BLaER1 treated with 17β-estradiol and CSF1 and Interleukin-3, amounts not matched to agents 10 nM and 100 nM (cell line): ENCODE data around the gene VWA7.
"Not testable (repeated sequence)": the region's sequence is repeated elsewhere in the genome, so short reads cannot be mapped to it uniquely, and the experiment has no call there.

Experiments
- H3K27ac ChIP-seq, 11 experiments: shearing (Covaris generic); formaldehyde crosslinking; 2 replicates each; pipeline ENCODE4 v1.8.1; 2022
- H3K27me3 ChIP-seq, 11 experiments: shearing (Covaris generic); formaldehyde crosslinking; 2 replicates each; pipeline ENCODE4 v1.8.1; 2022
- H3K36me3 ChIP-seq, 11 experiments: shearing (Covaris generic); formaldehyde crosslinking; 2 replicates each; pipeline ENCODE4 v1.8.1; 2022
- H3K4me1 ChIP-seq, 10 experiments: shearing (Covaris generic); formaldehyde crosslinking; 2 replicates each; pipeline ENCODE4 v1.8.1; 2022
- H3K4me2 ChIP-seq, 11 experiments: shearing (Covaris generic); formaldehyde crosslinking; 2 replicates each; pipeline ENCODE4 v1.8.1; 2022
- H3K4me3 ChIP-seq, 10 experiments: shearing (Covaris generic); formaldehyde crosslinking; 2 replicates each; pipeline ENCODE4 v1.8.1; 2022
- H3K9ac ChIP-seq, 11 experiments: shearing (Covaris generic); formaldehyde crosslinking; 2 replicates each; pipeline ENCODE4 v1.8.1; 2022
- H3K9me3 ChIP-seq, 11 experiments: shearing (Covaris generic); formaldehyde crosslinking; replicated peaks in 1 of 11; 2 replicates each; pipeline ENCODE4 v1.8.1; 2022
- H4K20me1 ChIP-seq, 11 experiments: shearing (Covaris generic); formaldehyde crosslinking; 2 replicates each; pipeline ENCODE4 v1.8.1; 2022
- Cebpa-rat ChIP-seq, 11 experiments: shearing (Covaris generic); IDR thresholded peaks; 2 replicates each; pipeline ENCODE4 v1.8.1; 2022

Gene VWA7

GRCh38 chr6:31794866-31795615 lies 17.9 kb upstream of the VWA7 start:
- Histone ChIP-seq H3K4me1 (peaks cover 58 to 83% (median 75%) of the 10 kb centered on the region in 10 experiments), H3K4me3 (peak overlapping the region; percentile 68 to 97 (median 82)), H3K27ac (peak overlapping the region; percentile 99 to 100 (median 99)), H4K20me1 (peaks cover 0 to 18% (median 0%) of the 10 kb centered on the region in 11 experiments; a peak in 3 of 22 replicates), H3K4me2 (peak overlapping the region; percentile 81 to 99 (median 94)), H3K9ac (peak overlapping the region; percentile 93 to 100 (median 98)), H3K36me3 (peaks cover 15 to 65% (median 46%) of the 10 kb centered on the region in 11 experiments; a peak in 21 of 22 replicates), H3K9me3 (no peaks in the 10 kb centered on the region), H3K27me3 (no peaks in the 10 kb centered on the region)
- TF ChIP-seq Cebpa-rat (IDR thresholded peaks at IDR 0.05), result no peak

DNA sequence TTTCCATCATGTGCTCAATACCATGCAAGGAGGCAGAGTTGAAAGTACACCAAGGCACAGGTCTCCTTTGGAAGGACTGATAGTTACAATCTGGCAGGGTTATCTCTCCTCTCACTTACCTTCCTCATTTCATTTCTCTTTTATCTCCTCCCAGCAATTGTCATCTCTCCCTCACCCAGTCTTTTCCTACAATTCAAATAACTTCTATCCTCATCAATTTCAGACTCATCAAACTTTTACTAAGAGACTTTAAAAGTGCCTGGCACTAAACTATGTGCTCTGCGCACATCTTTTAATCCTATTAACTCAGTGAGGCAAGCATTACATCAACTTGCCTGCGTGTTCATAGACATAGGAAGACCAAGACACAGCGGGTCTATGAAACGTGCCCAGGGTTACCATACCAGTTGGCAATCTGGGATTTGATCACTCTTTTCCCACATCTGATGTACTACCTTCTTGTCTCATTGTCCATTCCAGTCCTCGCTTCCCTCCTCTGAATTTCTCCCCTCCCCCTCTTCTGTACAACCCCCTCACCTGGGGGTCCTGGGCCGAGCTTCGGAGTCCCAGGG lies 17.3 kb upstream of the VWA7 start:
- Histone ChIP-seq H3K9me3 (no peaks in the 10 kb centered on the region), H4K20me1 (peaks cover 0 to 22% (median 0%) of the 10 kb centered on the region in 11 experiments; a peak in 3 of 22 replicates), H3K36me3 (peaks cover 15 to 65% (median 47%) of the 10 kb centered on the region in 11 experiments; a peak in 21 of 22 replicates), H3K4me1 (peaks cover 64 to 83% (median 75%) of the 10 kb centered on the region in 10 experiments), H3K27ac (peak overlapping the region; percentile 99 to 100 (median 99)), H3K4me2 (peak overlapping the region; percentile 81 to 99 (median 94)), H3K9ac (peak overlapping the region; percentile 93 to 100 (median 98)), H3K4me3 (peak overlapping the region; percentile 68 to 97 (median 82)), H3K27me3 (no peaks in the 10 kb centered on the region)
- TF ChIP-seq Cebpa-rat (IDR thresholded peaks at IDR 0.05), result no peak

DNA sequence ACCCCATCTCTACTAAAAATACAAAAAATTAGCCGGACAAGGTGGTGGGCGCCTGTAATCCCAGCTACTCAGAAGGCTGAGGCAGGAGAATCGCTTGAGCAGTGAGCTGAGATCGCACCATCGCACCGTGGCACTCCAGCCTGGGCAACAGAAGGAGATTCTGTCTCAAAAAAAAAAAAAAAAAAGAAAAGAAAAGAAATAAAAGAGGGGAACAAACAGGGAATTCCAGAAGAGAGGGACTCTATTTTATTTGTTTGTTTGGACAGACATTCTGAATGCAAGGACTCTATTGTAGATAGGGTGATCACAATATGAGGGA lies 16.8 kb upstream of the VWA7 start:
- peak overlapping the region; percentile 81 to 99 (median 94) for H3K4me2 ChIP-seq
- H4K20me1 ChIP-seq, result peaks cover 0 to 24% (median 0%) of the 10 kb centered on the region in 11 experiments; a peak in 3 of 22 replicates
- peak overlapping the region; percentile 93 to 100 (median 98); a peak in 21 of 22 replicates for H3K9ac ChIP-seq
- H3K9me3 ChIP-seq, H3K27me3 ChIP-seq: not testable (repeated sequence)
- peaks cover 15 to 65% (median 47%) of the 10 kb centered on the region in 11 experiments; a peak in 21 of 22 replicates for H3K36me3 ChIP-seq
- peak overlapping the region in 9 of 11 experiments; percentile 99 to 100 (median 99); a peak in 15 of 22 replicates for H3K27ac ChIP-seq
- H3K4me1 ChIP-seq, result peaks cover 64 to 85% (median 74%) of the 10 kb centered on the region in 10 experiments
- H3K4me3 ChIP-seq, result peak overlapping the region; percentile 68 to 97 (median 82); a peak in 19 of 20 replicates

- H3K36me3 ChIP-seq, result peaks cover 15 to 68% (median 56%) of the 10 kb centered on the region in 11 experiments; a peak in 21 of 22 replicates
- no peaks in the 10 kb centered on the region for H3K27me3 ChIP-seq
- H3K9ac ChIP-seq, result peak overlapping the region in 10 of 11 experiments; percentile 32 to 99 (median 77); a peak in 17 of 22 replicates
- TF ChIP-seq Cebpa-rat (IDR thresholded peaks at IDR 0.05), result no peak
- H3K9me3 ChIP-seq, result no peaks in the 10 kb centered on the region
- peak overlapping the region in 5 of 10 experiments; percentile 76 to 97 (median 87); a peak in 4 of 20 replicates for H3K4me3 ChIP-seq
- peak overlapping the region in 6 of 11 experiments; percentile 22 to 54 (median 39); a peak in 7 of 22 replicates for H3K27ac ChIP-seq
- H3K4me2 ChIP-seq, result peak overlapping the region; percentile 27 to 99 (median 92); a peak in 20 of 22 replicates
- peaks cover 0 to 24% (median 0%) of the 10 kb centered on the region in 11 experiments; a peak in 3 of 22 replicates for H4K20me1 ChIP-seq
- H3K4me1 ChIP-seq, result peaks cover 53 to 75% (median 66%) of the 10 kb centered on the region in 10 experiments
Observed at GRCh38 chr6:31792761-31793171, 15.6 kb upstream of the VWA7 start.

DNA sequence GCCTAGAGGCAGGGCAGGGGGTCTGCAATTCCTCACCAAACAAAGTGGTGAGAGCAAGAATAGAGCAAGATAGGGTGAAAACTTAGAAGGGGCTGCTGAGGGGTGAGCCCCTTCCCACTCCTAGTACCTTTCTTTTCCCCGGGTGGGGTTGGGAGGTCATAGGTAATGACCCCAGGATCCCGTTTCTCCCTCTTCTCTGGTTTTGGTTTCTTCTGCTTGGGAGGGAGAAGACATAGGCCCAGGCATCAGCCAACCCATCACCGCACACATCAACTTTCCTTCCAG lies 14.9 kb upstream of the VWA7 start:
- H3K9ac ChIP-seq, result peak overlapping the region in 6 of 11 experiments; percentile 35 to 99 (median 80); a peak in 7 of 22 replicates
- H3K4me1 ChIP-seq, result peaks cover 45 to 67% (median 59%) of the 10 kb centered on the region in 10 experiments
- no peak for TF ChIP-seq Cebpa-rat (IDR thresholded peaks at IDR 0.05)
- H3K36me3 ChIP-seq, result peaks cover 15 to 70% (median 59%) of the 10 kb centered on the region in 11 experiments; a peak in 21 of 22 replicates
- H3K27ac ChIP-seq, result peak overlapping the region in 2 of 11 experiments; percentile 8; a peak in 1 of 22 replicates
- H3K9me3 ChIP-seq, result no peaks in the 10 kb centered on the region
- H3K4me2 ChIP-seq, result peak overlapping the region in 8 of 11 experiments; percentile 81 to 99 (median 93); a peak in 9 of 22 replicates
- no peak overlapping the region for H3K4me3 ChIP-seq
- no peaks in the 10 kb centered on the region for H3K27me3 ChIP-seq
- H4K20me1 ChIP-seq, result peaks cover 0 to 24% (median 0%) of the 10 kb centered on the region in 11 experiments; a peak in 3 of 22 replicates

DNA sequence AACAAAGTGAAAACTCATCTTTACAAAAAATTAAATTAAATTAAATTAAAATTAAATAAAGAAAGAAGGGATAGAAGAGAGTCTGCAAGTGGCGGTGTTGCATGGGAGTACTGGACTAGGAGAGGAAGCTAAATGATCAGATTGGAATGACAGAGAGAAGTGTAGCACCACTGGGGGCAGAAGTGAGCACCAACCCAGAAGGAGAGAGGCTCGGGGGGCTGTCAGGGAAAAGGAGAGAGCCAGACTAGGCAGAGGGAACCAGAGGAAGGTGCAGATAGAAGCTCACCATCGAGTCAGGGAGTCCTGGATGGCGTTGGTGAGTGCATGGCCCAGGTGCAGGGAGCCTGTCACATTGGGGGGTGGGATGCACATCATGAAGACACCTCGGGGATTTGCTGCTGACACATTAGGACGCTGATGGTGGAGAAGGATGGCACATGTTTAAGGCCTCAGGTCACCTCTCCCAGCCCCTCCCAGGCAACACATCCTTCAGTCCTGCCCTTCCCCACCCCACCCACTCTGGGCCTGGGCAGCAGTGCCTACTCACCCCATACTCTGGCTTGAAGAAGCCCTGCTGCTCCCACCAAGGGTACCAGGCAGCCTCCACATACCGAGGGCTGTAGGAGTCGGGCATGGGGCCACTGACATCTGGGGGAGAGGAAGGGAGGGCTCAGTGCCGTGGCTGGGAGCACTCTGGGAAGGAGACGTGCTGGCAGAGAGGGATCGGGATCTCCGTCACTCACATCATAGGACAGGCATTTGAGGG lies 14.4 kb upstream of the VWA7 start:
- Histone ChIP-seq H3K27me3 (no peaks in the 10 kb centered on the region), H4K20me1 (peaks cover 0 to 24% (median 0%) of the 10 kb centered on the region in 11 experiments; a peak in 3 of 22 replicates), H3K4me3 (no peak overlapping the region), H3K4me1 (peaks cover 40 to 62% (median 55%) of the 10 kb centered on the region in 10 experiments), H3K4me2 (peak overlapping the region in 9 of 11 experiments; percentile 2 to 97 (median 40); a peak in 13 of 22 replicates), H3K36me3 (peaks cover 15 to 70% (median 61%) of the 10 kb centered on the region in 11 experiments; a peak in 21 of 22 replicates), H3K9ac (peak overlapping the region in 1 of 11 experiments; percentile 98; a peak in 4 of 22 replicates), H3K9me3 (no peaks in the 10 kb centered on the region), H3K27ac (peak overlapping the region in 2 of 11 experiments; percentile 8; a peak in 1 of 22 replicates)
- no peak for TF ChIP-seq Cebpa-rat (IDR thresholded peaks at IDR 0.05)

DNA sequence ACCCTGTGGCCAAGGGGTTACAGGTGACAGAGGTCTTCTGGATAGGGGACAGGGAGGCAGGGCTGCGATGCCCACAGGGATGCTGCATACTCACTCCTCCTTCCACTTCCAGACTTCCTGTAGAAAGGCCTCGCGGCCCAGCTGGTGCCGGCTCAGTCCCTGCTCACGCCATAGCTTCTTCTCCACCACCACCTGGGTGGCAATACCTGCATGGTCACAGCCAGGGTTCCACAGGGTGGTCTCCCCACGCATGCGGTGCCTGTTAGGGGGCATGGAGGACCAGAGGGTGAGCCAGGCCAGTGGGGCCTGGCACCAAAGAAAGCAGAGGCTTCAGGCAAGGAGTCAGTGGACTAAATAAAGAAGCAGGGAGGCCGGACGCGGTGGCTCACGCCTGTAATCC lies 8.3 kb upstream of the VWA7 start:
- no peak for TF ChIP-seq Cebpa-rat (IDR thresholded peaks at IDR 0.05)
- no peak overlapping the region for H3K4me2 ChIP-seq
- H3K4me1 ChIP-seq, result peaks cover 7 to 17% (median 15%) of the 10 kb centered on the region in 10 experiments
- H3K27ac ChIP-seq, result no peak overlapping the region; a peak in 1 of 22 replicates
- H3K9ac ChIP-seq, result peak overlapping the region in 1 of 11 experiments; percentile 33; a peak in 1 of 22 replicates
- no peaks in the 10 kb centered on the region for H3K27me3 ChIP-seq
- no peak overlapping the region for H3K4me3 ChIP-seq
- H3K9me3 ChIP-seq, result no peaks in the 10 kb centered on the region
- peaks cover 55 to 100% (median 97%) of the 10 kb centered on the region in 11 experiments for H3K36me3 ChIP-seq
- H4K20me1 ChIP-seq, result peaks cover 0 to 29% (median 5%) of the 10 kb centered on the region in 11 experiments; a peak in 9 of 22 replicates
